Vagina (tissue), 2 donors: Measurements from ENCODE around the gene JSRP1. TPM values are rescaled to one million over a fixed set of nuclear protein-coding genes. Genes with fewer than 3 reads are reported as not detected.

ENCODE experiments used
- DNase-seq, 2 donors: peaks; one replicate each; pipeline ENCODE4 v3.0.0-alpha.2; 2017; ENCODE audit errors: extremely low spot score in 2 of 2
- H3K27ac ChIP-seq: fragments of 200-600 bp; sonication (generic); one replicate; pipeline ENCODE4 v1.5.1; 2019
- H3K27me3 ChIP-seq: fragments of 200-600 bp; sonication (generic); one replicate; pipeline ENCODE4 v1.5.1; 2019
- H3K36me3 ChIP-seq, 2 donors: fragments of 200-600 bp; sonication (generic); one replicate each; pipeline ENCODE4 v1.5.1; 2017 to 2019
- H3K4me1 ChIP-seq: fragments of 200-600 bp; sonication (generic); one replicate; pipeline ENCODE4 v1.5.1; 2019
- H3K4me3 ChIP-seq, 2 donors: fragments of 200-600 bp; sonication (generic); 1 replicate in 1 of 2; 2 replicates in 1 of 2; pipeline ENCODE4 v1.5.1; 2016 to 2019
- H3K9me3 ChIP-seq: fragments of 200-600 bp; sonication (generic); one replicate; pipeline ENCODE4 v1.5.1; 2019
- POLR2A ChIP-seq, 2 donors: fragments of 450-650 bp; IDR thresholded peaks; one replicate each; pipeline ENCODE4 v1.6.1; 2017; ENCODE audit warnings: antibody characterized with exemption in 2 of 2, mild to moderate bottlenecking in 2 of 2, moderate library complexity in 2 of 2
- POLR2AphosphoS5 ChIP-seq, 2 donors: sonication (generic); formaldehyde crosslinking; IDR thresholded peaks; one replicate each; pipeline ENCODE4 v1.9.0; 2017; ENCODE audit warnings: antibody characterized with exemption in 2 of 2, mild to moderate bottlenecking in 2 of 2, low read depth in 1 of 2; ENCODE audit not compliant: insufficient read depth in 1 of 2
- intact Hi-C: fragments of 100-400 bp; cut with DNase I; formaldehyde crosslinking; loops from one replicate; pipeline ENCODE4 v1.15.1; 2023
- total RNA-seq: library from RNA; depleted of rRNA; stranded (reverse); fragments of >200 nt; gene quantifications from one replicate; pipeline ENCODE4 v1.2.3, GENCODE V29; 2016
- TF ChIP-seq, protein P1 (sequence below), 3 experiments: fragments of 450-650 bp in 2 of 3; fragments of 200-600 bp in 1 of 3; sonication (generic) in 1 of 3; IDR thresholded peaks; one replicate each; pipeline ENCODE4 v1.5.1; 2017 to 2019; ENCODE audit warnings: antibody characterized with exemption in 3 of 3, mild to moderate bottlenecking in 2 of 3, moderate library complexity in 2 of 3

JSRP1 gene
- total RNA-seq, 1 donor from 2014 or later, result not detected

DNA sequence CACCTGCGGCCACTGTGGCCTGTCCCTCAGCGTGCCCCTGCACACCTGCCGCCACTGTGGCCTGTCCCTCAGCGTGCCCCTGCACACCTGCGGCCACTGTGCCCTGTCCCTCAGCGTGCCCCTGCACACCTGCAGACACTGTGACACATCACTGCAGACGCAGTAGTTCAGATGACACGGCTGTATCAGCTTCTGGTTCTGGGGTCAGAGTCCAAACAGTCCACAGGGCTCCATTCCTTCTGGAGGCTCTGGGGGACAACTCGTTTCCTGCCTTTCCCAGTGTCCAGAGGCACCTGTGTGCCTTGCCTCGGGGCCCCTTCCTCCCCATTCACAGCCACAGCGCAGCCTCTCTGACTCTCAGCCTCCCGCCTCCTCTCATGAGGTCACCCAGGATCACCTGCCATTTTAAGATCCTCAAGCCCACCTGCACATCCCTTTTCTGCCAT lies 14.1 kb downstream of the JSRP1 start:
- Histone ChIP-seq H3K36me3 (peaks cover 7 to 39% of the 10 kb centered on the region in 2 donors), H3K27me3 (no peaks in the 10 kb centered on the region), H3K4me1 (peaks cover 64% of the 10 kb centered on the region), H3K4me3 (no peak overlapping the region), H3K27ac (no peak overlapping the region), H3K9me3 (no peaks in the 10 kb centered on the region)
- intact Hi-C loops, result no loop called here
- DNase-seq, result no peak
- no peak for TF ChIP-seq POLR2A (IDR thresholded peaks at IDR 0.05)
- TF ChIP-seq POLR2AphosphoS5 (IDR thresholded peaks at IDR 0.05; ENCODE audit: insufficient read depth in 1 of 2, low read depth in 1 of 2), result no peak
- TF ChIP-seq, protein P1, sequence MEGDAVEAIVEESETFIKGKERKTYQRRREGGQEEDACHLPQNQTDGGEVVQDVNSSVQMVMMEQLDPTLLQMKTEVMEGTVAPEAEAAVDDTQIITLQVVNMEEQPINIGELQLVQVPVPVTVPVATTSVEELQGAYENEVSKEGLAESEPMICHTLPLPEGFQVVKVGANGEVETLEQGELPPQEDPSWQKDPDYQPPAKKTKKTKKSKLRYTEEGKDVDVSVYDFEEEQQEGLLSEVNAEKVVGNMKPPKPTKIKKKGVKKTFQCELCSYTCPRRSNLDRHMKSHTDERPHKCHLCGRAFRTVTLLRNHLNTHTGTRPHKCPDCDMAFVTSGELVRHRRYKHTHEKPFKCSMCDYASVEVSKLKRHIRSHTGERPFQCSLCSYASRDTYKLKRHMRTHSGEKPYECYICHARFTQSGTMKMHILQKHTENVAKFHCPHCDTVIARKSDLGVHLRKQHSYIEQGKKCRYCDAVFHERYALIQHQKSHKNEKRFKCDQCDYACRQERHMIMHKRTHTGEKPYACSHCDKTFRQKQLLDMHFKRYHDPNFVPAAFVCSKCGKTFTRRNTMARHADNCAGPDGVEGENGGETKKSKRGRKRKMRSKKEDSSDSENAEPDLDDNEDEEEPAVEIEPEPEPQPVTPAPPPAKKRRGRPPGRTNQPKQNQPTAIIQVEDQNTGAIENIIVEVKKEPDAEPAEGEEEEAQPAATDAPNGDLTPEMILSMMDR (IDR thresholded peaks at IDR 0.05), result no peak

DNA sequence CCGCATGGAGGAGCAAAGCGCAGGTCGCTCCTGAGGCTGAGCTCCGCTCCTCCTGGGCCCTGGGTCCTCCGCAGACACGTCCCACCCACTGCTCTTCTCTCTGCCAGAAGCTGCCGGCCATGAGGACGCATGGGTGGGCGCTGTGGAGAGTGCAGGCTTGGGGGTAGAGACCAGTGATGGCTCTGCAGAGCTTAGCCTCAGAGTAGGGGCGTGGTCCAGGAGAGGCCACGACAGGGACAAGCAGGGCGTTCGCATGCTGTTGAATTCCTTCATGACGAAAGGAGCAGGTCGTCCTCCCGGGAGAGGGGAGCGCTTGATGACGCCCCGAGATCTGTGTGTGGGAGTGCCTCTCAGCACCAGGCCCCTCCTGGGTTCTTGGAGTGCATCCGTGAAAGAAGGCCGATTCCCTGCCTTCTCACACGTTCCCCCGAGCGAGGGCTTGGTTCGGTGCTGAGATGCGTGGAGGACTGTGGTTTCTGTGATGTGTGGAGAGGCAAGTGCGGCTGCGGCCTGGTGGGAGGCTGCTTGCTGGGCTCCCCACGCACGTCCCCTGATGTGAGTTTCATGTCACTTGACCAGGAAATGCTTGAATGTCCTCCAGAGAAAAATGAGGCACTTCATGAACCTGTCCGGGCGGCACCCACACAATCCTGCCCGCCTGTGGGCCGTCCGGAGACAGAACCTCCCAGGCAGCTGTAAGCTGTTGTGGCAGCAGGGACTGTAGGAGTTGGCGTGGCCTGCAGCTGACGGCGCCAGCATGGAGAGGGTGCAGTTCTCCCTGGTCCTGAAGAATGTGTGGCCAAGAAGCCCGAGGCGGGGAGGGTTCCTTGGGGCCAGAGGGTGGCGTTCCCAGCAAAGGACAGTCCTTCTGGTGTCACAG lies 15.1 kb downstream of the JSRP1 start:
- intact Hi-C loops, result no loop called here
- DNase-seq, result no peak
- Histone ChIP-seq H3K36me3 (peaks cover 7 to 30% of the 10 kb centered on the region in 2 donors), H3K4me1 (peaks cover 62% of the 10 kb centered on the region), H3K27ac (peak overlapping the region; percentile 64), H3K4me3 (peak overlapping the region; percentile 32 to 42), H3K27me3 (no peaks in the 10 kb centered on the region), H3K9me3 (no peaks in the 10 kb centered on the region)
- TF ChIP-seq POLR2A (IDR thresholded peaks at IDR 0.05) (no peak), POLR2AphosphoS5 (IDR thresholded peaks at IDR 0.05; ENCODE audit: insufficient read depth in 1 of 2, low read depth in 1 of 2) (no peak)
- TF ChIP-seq, protein P1 (IDR thresholded peaks at IDR 0.05), result no peak

DNA sequence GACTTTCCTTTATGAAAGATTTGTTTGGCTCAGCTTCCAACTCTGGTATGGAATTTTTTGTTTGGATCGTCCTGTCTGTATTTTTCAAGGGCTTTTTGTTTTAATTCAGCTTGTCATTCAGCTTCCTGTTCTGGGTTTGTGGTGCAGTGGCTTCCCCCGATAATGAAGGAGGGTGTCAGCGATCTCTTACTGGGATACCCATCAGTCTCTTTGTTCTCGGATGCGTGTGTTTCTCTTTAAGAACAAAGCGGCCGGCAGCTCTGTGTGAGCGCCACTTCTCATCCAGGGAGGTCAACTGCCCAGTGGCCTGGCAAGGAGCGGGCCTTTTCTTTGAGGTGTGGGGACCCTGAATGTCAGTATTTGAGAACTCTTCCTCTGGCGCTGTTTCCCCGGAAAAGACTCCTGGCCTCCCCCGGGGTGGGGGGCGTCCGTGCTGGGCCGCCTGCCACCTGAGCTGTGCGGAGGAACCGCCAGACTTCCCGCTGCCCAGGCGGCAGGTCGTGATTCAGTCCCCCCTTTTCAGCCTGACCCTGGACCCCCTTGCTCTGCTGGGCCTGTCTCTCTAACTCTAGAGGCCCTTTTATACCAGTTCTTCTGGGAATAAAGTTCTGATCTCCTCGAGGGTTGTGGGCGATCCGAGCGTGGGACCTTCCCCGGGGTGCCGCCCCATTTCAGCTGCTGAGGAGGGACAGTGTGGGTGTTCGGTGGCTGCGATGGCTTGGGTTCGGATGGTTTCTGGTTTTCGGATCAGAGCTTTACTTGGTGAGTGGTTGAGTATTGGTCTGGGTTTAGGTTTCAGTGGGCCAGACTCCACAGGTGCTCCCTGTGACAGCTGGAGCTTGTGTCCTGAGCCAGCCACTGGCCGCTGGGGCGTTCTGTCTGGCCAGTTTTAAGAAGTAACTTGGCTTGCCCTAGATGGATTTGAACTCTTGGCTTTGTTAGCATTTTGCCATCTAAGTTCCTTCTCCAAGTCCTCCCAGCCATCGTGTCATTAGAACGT lies 16.1 kb downstream of the JSRP1 start:
- no peaks in the 10 kb centered on the region for H3K9me3 ChIP-seq
- intact Hi-C loops, result loop anchor here (5.0 kb wide), 2 partner anchors 73 to 152 kb away; no protein-coding TSS in a partner anchor
- no peaks in the 10 kb centered on the region for H3K27me3 ChIP-seq
- H3K27ac ChIP-seq, result peak overlapping the region; percentile 64
- H3K4me3 ChIP-seq, result peak overlapping the region; percentile 32 to 42
- peaks cover 2 to 19% of the 10 kb centered on the region in 2 donors for H3K36me3 ChIP-seq
- TF ChIP-seq, protein P1 (IDR thresholded peaks at IDR 0.05), result no peak
- no peak for TF ChIP-seq POLR2AphosphoS5 (IDR thresholded peaks at IDR 0.05; ENCODE audit: insufficient read depth in 1 of 2, low read depth in 1 of 2)
- TF ChIP-seq POLR2A (IDR thresholded peaks at IDR 0.05), result no peak
- peaks cover 66% of the 10 kb centered on the region for H3K4me1 ChIP-seq
- no peak for DNase-seq

DNA sequence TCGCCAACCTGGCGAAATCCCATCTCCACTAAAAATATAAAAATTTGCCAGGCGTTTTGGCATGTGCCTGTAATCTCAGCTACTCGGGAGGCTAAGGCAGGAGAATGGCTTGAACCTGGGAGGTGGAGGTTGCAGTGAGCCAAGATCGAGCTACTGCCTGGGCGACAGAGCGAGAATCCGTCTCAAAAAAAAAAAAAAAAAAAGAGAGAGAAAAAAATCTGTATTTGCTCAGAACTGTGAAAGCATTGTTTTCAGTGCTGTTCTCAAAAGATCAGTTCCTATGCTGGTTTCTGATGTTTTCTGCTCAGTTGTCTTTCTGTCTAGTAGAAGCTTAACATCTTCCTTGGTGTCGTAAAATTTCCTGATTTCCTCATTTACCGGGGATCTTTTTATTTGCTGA lies 17.0 kb downstream of the JSRP1 start:
- H3K4me3 ChIP-seq, result no peak overlapping the region
- peaks cover 75% of the 10 kb centered on the region for H3K4me1 ChIP-seq
- H3K36me3 ChIP-seq, result peaks cover 0 to 10% of the 10 kb centered on the region in 2 donors
- no peak for DNase-seq
- no peak overlapping the region for H3K27ac ChIP-seq
- H3K27me3 ChIP-seq, result no peaks in the 10 kb centered on the region
- TF ChIP-seq, protein P1 (IDR thresholded peaks at IDR 0.05), result no peak
- TF ChIP-seq POLR2A (IDR thresholded peaks at IDR 0.05), result no peak
- H3K9me3 ChIP-seq, result no peaks in the 10 kb centered on the region
- intact Hi-C loops, result loop anchor here (5.0 kb wide), 2 partner anchors 72 to 153 kb away; no protein-coding TSS in a partner anchor
